Measurements from ENCODE around the gene PTGS2. TPM values are rescaled to one million over a fixed set of nuclear protein-coding genes. Genes with fewer than 3 reads are reported as not detected.
A peak's percentile ranks its signal among the peaks of the same experiment; 100 is the strongest.

Gene PTGS2
- polyA plus RNA-seq, 1 of the 3 experiments (the other 2 are of a cell fraction), result 6.3 TPM

GRCh38 chr1:186681121-186681520 lies 898 bp upstream of the PTGS2 start (continued):
- TF ChIP-seq FOXJ3 (CRISPR knock-in tag; IDR thresholded peaks at IDR 0.05) (no peak), GABPA (IDR thresholded peaks at IDR 0.05; ENCODE audit: low read depth) (no peak)

- 4% methylated on average over 7 of the region's 15 CpGs for WGBS (ENCODE audit: low lambda C conversion rate)
- Histone ChIP-seq H3K4me3 (ENCODE audit: low read depth in 2 of 2, low read length in 1 of 2) (peak overlapping the region; percentile 72 to 87), H3K36me3 (replicated peaks in 1 of 2; ENCODE audit: control insufficient read depth in 1 of 2, insufficient read depth in 2 of 2, low read length in 1 of 2) (peaks cover 0 to 26% of the 10 kb centered on the region in 2 experiments), H3F3A (replicated peaks; ENCODE audit: insufficient read depth) (peaks cover 3% of the 10 kb centered on the region), H3K27me3 (ENCODE audit: insufficient read depth) (no peaks in the 10 kb centered on the region), H3K9me2 (no peaks in the 10 kb centered on the region), H3K9me3 (no peaks in the 10 kb centered on the region), H3K27ac (ENCODE audit: low read depth in 2 of 2, low read length in 1 of 2) (peak overlapping the region in 1 of 2 experiments; percentile 91; a peak in 2 of 4 replicates), H2AFZ (ENCODE audit: low read depth) (peak overlapping the region; percentile 97), H3K4me1 (ENCODE audit: control insufficient read depth in 1 of 2, insufficient read depth in 2 of 2, low read depth in 1 of 2, low read length in 1 of 2) (peaks cover 0 to 5% of the 10 kb centered on the region in 2 experiments; a peak in 3 of 4 replicates), H4K20me1 (ENCODE audit: insufficient read depth) (no peaks in the 10 kb centered on the region), H3K9ac (peak overlapping the region; percentile 93), H3K4me2 (peak overlapping the region; percentile 86), H3K79me2 (ENCODE audit: insufficient read depth) (peaks cover 4% of the 10 kb centered on the region)
- no peak for TF ChIP-seq SMC3 (IDR thresholded peaks at IDR 0.05; ENCODE audit: low read depth, low read length)
- no peak for TF ChIP-seq EZH2phosphoT487 (IDR thresholded peaks at IDR 0.05; ENCODE audit: borderline replicate concordance, low read depth)
- TF ChIP-seq RXRA (IDR thresholded peaks at IDR 0.05; ENCODE audit: borderline replicate concordance, low read depth), result no peak
- no peak for TF ChIP-seq CHD2 (IDR thresholded peaks at IDR 0.05; ENCODE audit: low read length, partially characterized antibody)
- no peak for TF ChIP-seq FOSL2 (IDR thresholded peaks at IDR 0.05; ENCODE audit: borderline replicate concordance, low read depth)
- TF ChIP-seq IRF3 (IDR thresholded peaks at IDR 0.05; ENCODE audit: low read depth, low read length), result no peak
- no peak for TF ChIP-seq NRF1 (IDR thresholded peaks at IDR 0.05; ENCODE audit: low read depth, low read length)
- TF ChIP-seq TEAD4 (IDR thresholded peaks at IDR 0.05; ENCODE audit: borderline replicate concordance, insufficient read depth), result no peak
- TF ChIP-seq GATA2 (CRISPR knock-in tag; IDR thresholded peaks at IDR 0.05), result no peak
- no peak for TF ChIP-seq TCF12 (IDR thresholded peaks at IDR 0.05)
- TF ChIP-seq FOXM1 (IDR thresholded peaks at IDR 0.05; ENCODE audit: low read depth), result no peak
- TF ChIP-seq MEF2A (IDR thresholded peaks at IDR 0.05; ENCODE audit: borderline replicate concordance, low read depth), result no peak
- DNase-seq, result no peak
- ChIA-PET CTCF (interaction anchor here (1.5 kb wide), 1 partner anchor 75 kb away, joined by 5 read pairs; no protein-coding TSS in a partner anchor), POLR2A (no interaction called here)
Observed at GRCh38 chr1:186679924-186680244, 339 bp downstream of the PTGS2 start.

- H3K79me2 ChIP-seq (ENCODE audit: insufficient read depth), result peaks cover 4% of the 10 kb centered on the region
- no peak overlapping the region for H3K4me3 ChIP-seq (ENCODE audit: low read depth in 2 of 2, low read length in 1 of 2)
- ChIA-PET CTCF (no interaction called here), POLR2A (no interaction called here)
- H3K9ac ChIP-seq, result no peak overlapping the region
- H3K9me3 ChIP-seq, result no peaks in the 10 kb centered on the region
- TF ChIP-seq MXI1 (IDR thresholded peaks at IDR 0.05; ENCODE audit: low read depth, low read length) (no peak), REST (IDR thresholded peaks at IDR 0.05; ENCODE audit: low read depth, low read length) (no peak), MEF2A (IDR thresholded peaks at IDR 0.05; ENCODE audit: borderline replicate concordance, low read depth) (no peak)
- H3K4me1 ChIP-seq (ENCODE audit: control insufficient read depth in 1 of 2, insufficient read depth in 2 of 2, low read depth in 1 of 2, low read length in 1 of 2), result peaks cover 0 to 5% of the 10 kb centered on the region in 2 experiments; a peak in 3 of 4 replicates
- no peak overlapping the region for H3K27ac ChIP-seq (ENCODE audit: low read depth in 2 of 2, low read length in 1 of 2)
- H3F3A ChIP-seq (replicated peaks; ENCODE audit: insufficient read depth), result peaks cover 3% of the 10 kb centered on the region
- no peaks in the 10 kb centered on the region for H4K20me1 ChIP-seq (ENCODE audit: insufficient read depth)
- H3K9me2 ChIP-seq, result no peaks in the 10 kb centered on the region
- peaks cover 0 to 42% of the 10 kb centered on the region in 2 experiments for H3K36me3 ChIP-seq (replicated peaks in 1 of 2; ENCODE audit: control insufficient read depth in 1 of 2, insufficient read depth in 2 of 2, low read length in 1 of 2)
- H2AFZ ChIP-seq (ENCODE audit: low read depth), result no peak overlapping the region
- H3K27me3 ChIP-seq (ENCODE audit: insufficient read depth), result no peaks in the 10 kb centered on the region
- DNase-seq, result no peak
- H3K4me2 ChIP-seq, result no peak overlapping the region
- WGBS (ENCODE audit: low lambda C conversion rate), result 37% methylated on average over 2 of the region's 2 CpGs
Observed at GRCh38 chr1:186678155-186678554, 2.1 kb downstream of the PTGS2 start.

All from SK-N-SH (cell line).